GM21515 (cell line): ENCODE data around the gene TDRKH.
A peak's percentile ranks its signal among the peaks of the same experiment; 100 is the strongest.
"Not testable (repeated sequence)": the region's sequence is repeated elsewhere in the genome, so short reads cannot be mapped to it uniquely, and the experiment has no call there.

Experiments used
- ATAC-seq: cut with Tn5 transposase; IDR thresholded peaks from one replicate; pipeline ENCODE4 v1.9.1; 2021; ENCODE audit not compliant: unreplicated experiment

TDRKH gene

DNA sequence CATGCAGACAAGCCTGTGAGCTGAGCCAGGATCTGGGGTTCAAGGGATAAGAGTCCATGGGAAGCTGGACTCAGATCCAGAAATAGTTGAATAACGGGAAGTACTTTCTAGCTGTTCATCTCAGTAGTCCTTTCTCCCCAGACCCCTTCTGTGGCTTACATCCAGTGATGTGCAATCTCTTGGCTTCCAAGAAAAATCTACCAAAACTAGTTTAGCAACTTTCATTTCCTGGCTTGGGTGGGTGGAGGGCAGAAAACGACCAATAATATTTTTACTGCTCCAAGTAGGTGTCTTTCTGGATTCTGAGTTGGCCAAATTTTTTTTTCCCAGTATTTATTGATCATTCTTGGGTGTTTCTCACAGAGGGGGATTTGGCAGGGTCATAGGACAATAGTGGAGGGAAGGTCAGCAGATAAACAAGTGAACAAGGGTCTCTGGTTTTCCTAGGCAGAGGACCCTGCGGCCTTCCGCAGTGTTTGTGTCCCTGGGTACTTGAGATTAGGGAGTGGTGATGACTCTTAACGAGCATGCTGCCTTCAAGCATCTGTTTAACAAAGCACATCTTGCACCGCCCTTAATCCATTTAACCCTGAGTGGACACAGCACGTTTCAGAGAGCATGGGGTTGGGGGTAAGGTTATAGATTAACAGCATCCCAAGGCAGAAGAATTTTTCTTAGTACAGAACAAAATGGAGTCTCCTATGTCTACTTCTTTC lies 21.8 kb downstream of the TDRKH start:
- not testable (repeated sequence) for ATAC-seq

DNA sequence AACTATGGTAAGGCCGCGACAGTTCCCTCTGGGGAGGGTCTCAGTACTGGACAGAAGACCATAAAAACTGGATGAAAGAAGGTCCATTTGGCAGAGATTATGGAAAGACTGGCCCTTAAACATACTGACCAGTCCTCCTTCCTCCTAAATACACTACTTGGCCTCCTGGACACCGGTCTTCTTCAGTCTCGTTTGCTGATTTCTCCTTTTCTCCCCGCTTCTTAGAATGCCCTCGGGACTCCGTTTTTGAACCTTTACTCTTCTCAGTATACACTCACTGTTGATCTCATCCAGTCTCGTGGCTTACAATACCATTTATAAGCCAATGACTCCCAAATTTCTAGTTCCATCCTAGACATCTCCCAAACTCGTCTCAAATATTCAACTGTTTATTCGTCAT lies 26.3 kb downstream of the TDRKH start:
- ATAC-seq: no peak

DNA sequence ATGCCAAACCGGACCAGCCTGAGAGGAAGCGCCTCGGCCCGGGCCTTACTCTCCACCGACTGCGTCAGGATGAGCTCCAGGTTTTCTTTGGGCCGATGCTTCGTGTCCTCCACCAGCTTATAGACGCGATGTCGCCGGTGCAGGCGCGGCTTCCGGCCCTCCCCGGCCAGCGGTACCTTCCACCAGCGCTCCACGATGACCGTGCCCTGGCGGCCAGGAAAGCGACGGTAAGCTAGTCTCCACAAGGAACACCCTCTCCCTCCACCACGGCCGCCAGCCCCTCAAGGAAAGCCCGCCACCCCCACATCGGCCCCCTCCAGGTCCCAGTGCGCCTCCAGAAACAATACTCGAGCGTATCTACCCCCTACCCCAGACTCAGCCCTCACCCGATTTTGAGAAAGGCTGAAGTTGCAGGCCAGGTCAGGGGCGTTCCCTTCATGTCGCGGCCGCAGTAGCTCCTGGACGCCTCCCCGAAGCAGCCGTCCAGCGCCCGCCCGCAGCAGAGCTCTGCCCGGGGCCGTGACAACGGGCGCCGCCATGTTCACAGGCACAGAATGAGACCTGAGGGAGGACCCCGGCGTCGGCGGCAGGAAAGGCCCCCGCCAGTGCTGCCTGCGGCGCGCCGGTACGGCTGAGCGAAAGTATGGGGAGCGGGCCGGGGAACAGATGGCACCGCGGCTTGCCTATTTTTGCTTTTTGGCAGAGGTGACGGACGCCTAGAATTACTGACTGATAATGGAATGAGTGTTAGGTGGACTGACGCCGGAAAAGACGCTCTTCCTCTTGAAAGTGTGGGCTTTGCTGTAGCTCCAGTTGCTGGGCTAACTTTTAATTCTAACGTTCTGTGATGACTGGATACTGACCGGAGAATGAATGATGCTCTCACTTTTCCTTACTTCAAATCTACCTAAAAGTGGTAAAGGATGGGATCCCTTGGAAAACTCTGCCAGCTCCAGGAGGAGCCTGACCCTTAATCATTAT lies 27.1 kb downstream of the TDRKH start, which contains the start of gene MRPL9:
Gene MRPL9 (minus strand): TSS at position 556 of the 981 bp plus-strand sequence. CDS start 17 bp downstream, at position 539.
- ATAC-seq: peak; percentile 88

DNA sequence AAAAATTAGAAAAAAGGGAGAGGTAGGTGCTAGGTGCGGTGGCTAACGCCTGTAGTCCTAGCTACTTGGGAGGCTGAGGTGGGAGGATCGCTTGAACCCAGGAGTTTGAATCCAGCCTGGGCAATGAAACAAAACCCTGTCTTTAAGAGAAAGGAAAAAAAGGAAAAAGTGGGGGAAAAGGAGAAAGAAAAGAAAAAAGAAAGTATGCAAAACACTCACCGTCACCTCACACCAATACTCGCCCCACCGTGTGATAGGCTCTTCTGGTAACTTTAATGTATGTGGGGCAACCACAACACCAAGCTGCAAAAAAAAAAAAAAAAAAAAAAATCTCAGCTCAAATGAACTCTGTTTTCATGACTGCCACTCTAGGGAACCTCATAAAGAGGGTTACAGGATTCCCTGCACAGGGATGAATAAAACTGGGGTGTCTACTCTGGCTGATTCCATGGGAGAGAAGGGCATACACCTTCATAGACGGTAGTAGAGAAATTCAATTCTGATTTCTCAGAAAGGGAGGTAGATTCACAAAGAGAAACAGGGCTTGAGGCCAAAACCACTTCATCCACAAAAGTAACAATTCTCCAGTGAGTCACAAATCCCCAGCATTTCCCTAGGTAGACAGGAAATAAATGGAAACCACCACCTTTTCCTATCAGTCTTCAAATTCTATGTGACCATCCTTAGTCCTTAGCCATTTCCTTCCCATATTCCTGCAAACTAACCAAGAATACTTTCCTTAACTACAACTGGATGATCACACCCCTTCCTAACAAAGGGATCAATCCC lies 29.5 kb downstream of the TDRKH start:
- no peak for ATAC-seq

DNA sequence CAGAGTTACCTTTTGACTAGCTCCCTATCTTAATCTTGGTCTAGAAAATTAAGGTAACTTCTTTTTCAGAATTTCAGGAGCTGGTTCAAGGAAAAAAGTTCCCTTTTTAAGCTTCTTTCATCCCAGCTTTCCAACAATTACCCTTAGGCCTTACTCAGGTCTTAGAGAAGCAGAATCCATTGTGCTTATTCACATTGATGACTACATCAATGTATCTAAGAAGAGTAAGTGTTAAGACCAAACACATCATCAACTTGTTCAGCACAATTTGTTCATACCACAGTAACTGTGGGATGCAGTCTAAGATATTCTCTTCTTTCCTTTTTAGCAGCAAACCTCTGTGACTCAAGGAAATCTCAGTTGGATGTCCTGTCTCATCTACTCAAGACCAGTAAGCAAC lies 31.1 kb downstream of the TDRKH start:
- no peak for ATAC-seq

DNA sequence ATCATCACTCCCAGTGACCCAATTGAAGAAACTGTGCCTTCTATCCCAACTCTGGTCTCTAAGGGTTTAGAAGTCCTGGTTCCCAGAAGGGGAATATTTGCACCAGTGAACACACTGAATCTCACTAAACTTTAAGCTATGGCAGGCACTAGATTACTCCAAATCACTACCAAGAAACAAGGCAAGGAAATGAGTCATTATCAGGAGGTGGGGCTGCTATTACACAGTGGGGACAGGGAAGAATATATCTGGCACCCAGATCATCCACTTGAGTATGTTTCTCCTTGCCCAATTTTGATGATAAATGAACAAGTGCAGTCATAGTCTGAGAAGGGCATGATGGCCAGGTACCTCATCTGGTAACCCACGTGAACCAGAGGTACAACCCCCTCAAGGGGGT lies 34.0 kb downstream of the TDRKH start:
- ATAC-seq: no peak

DNA sequence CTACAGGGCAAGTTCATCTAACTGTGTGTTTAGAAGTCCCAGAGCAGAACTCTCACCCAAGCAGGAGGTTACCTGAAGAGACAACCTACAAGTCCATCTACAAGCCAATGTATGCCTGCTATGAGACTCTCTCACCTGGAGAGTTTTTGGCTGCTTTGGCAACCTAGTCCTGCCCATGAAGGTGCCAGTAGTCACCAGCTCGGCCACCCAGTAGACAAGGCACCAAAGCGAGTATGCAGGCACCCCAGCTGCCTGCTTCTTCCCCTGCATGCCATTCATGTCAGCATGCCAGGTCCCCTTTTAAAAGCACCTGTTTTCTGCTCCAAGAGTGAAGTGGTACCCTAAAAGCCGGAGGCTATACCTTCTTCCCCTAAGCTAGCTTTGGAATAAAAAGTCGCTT lies 48.8 kb downstream of the TDRKH start:
- no peak for ATAC-seq

DNA sequence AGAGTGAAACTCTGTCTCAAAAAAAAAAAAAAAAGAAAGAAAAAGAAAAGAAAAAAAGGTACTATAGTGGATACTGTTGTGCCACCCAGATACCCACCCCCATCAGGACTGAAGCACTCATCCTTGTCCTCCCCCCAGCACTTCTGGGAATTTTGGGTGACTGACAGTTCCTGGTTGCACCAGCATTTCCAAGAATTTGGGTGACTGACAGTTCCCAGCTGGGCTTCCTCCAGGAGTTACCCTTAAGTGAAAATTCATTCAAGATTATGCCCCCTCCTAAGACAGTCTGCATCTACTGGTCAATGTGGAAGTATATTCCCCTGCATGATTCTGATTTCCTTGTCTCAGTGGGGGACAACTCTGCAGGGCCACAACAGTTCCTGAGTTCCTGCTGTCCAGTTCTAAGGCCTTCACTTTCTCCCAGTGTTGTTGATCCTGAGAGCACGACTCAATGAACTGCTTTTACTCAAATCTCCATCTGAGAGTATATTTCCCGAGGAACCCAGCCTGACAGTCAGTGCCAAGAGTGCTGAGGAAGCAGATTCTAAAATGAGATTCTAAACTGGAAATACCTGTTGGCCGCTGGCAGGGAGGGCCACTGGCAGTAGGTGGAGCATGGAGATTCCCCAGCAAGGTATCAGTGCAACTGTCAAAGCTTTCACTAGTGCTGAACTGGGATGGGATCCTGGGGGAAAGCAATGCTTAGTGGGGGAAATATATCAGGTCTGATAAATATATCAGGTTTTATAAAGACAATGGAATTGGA lies 50.5 kb downstream of the TDRKH start:
- ATAC-seq: no peak

DNA sequence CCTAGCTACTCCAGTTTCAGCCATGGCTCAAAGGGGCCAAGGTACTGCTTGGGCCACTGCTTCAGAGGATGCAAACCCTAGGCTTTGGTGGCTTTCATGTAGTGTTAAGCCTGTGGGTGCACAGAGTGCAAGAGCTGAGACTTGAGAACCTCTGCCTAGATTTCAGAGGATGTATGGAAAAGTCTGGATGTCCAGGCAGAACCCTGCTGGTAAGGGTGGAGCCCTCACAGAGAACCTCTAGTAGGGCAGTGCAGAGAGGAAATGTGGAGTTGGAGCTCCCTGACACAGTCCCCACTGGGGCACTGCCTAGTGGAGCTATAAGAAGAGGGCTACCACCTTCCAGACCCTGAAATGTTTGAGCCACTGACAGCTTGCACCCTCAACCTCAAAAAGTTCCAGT lies 52.8 kb downstream of the TDRKH start:
- no peak for ATAC-seq

DNA sequence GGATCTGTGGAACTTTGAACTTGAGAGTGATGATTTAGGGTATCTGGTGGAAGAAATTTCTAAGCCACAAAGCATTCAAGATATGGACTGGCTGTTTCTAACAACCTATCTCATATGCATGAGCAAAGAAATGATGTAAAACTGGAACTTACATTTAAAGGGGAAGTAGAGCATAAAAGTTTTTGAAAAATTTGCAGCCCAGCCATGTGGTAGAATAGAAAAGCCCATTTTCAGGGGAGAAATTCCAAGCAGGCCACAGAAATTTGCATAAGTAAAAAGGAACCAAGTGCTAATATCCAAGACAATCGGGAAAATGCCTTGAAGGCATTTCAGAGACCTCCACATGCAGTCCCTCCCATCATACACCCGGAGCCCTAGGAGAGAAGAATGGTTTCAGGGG lies 53.3 kb downstream of the TDRKH start:
- ATAC-seq: no peak

DNA sequence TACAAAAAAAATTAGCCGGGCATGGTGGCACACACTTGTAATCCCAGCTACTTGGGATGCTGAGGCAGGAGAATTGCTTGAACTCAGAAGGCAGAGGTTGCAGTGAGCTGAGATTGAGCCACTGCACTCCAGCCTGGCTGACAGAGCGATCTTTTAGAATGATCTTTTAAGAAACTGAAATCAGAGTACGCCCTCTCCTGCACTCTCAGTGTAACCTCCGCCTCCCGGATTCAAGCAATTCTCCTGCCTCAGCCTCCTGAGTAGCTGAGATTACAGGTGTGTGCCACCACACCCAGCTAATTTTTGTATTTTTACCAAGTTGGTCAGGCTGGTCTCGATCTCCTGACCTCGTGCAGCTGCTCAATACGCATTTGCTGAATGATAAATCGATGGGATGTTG lies 56.3 kb downstream of the TDRKH start:
- ATAC-seq: not testable (repeated sequence)

DNA sequence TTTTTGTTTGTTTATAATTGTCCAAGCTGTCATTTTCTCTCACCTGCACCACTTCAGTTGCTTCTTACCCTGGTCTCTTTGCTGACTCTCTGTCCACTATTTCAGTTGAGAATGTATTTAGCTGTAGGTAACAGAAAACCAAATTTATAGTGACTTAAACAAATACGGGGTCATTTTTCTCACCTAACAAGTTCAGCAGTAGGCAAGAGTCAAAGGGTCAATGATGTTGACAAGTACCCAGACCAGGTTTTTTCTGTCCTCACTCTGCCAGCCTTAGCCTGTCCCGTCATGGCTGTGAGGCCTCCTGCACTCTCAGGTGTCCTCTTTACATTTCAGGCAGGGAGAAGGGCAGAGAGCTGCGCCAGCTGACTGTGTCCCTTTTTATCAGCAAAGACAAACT lies 57.2 kb downstream of the TDRKH start:
- no peak for ATAC-seq

DNA sequence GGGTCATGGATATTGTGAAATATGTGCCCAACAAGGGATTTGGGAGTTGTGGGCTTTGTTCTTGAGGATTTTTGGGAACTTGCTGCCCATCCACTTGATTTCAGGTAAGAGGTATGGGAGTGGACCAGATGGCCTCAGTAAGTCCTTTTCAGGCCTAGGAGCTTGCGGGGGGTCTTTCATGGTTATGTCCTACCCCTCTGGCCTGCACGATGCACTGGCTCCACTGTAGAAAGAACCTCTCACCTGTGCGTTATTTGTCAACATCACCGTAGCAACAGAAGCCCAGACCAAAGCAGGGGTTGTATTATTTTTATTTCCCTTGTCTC lies 60.4 kb downstream of the TDRKH start:
- ATAC-seq: no peak

DNA sequence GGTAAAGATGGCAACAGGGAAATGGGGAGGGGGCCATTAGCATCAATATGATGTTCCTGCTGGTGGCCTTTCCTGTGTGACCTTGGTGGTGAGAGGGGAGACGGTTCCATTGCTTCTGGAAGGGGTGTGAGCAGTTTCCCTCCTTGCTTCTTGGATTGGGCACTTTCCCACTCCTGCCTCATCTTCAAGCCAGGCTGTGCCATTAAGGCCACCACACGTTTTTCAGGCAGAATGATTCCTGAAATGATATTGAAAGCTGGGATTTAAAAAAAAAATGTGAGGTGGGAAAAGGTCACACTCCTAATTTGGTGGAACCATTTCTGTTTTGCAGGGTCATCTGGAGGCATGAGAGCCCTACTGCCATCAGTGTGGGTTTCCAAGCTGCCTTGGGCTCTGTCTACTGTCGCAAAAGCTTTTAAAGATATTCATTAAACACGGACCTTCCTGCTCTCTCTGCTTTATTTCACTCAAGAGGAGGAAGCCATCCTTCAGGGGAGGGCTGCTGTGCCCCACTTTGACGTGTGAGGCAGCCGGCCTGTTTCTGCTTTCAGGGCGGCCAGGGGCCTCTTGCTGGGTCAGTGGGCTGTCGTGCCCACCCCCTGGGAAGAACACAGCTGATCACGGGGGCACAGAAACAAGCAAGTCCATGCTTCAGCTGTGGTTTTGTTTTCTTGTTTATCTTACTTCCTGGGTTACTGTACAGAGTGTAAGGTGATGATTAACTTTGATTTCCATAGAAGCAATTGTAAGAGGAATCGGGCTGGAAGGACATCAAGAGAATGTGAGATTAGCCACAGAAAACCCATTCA lies 60.9 kb downstream of the TDRKH start:
- no peak for ATAC-seq

DNA sequence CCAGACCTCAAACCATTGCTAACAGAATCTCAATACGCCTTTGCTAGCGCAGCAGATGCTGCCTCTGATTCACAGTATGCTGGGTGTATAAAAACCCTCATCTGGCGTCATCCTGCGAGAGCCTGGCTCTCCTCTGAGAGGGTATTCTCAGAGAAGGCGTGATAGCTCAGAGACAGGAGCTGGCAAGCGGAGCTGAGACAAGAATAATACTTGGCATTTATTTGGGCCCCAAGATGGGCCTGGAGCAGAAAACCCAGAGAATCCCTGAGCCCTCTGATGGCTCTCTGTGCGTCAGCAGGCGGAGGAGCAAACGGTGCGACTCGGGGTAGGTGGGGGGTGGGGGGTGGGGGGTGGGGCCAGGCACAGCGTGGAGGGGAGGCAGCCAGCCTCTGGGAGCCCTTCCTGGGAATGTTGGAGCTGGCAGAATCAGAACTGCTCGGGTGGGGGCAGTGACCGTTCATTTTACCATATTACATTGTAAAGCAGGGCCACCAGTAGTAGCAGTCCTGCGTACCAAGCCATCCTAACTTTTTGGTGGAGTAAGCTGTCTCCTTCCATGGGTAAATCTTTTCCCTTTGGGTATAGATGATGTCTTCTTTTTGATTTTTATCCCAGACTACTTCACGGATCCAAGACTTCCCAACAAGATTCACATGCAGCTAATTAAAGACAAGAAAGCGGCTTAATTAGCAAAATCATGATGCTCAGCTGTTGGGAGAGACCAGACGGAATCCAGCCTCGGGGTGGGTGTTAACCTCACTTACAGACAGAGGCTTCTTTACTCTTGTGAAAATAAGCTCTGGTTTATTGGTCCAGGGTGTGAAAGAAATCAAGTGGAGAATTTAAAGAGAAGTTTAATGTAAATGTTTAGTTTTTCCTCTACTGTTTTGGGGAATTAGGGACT lies 61.9 kb downstream of the TDRKH start:
- no peak for ATAC-seq

DNA sequence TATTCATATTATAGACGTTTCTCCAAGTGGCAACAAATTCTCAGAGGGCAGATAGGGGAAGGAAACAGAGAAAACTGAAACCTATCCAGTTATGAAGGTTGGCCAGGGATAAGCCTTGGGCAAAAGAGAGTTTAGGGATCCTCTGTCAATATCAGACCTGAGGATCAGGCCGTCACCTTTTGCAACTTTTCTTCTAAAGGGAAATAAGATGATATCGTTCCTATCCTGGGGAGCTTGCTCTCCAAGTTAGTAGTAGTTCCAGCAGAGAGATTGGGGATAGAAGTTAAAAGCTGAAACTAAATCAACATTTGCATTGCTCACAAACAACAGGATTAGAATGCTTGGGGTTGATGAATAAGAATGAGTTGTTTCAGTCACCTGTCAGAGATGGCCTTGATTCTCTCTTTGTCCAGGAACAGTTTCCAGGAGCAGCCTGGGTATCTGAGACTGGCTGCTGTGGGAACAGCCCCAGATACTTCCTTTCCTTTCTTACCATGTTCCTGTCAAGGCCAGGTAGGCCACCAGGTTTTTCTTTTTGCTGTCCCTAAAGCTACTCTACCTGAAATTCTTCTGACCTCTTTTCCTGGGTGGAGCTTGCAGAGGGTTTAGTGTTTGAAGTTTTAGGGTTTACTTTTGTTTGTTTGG lies 66.5 kb downstream of the TDRKH start:
- ATAC-seq: no peak
